HG02870 (cell line): ENCODE data around the gene PUS3.

ENCODE experiments used
- ATAC-seq: cut with Tn5 transposase; IDR thresholded peaks from one replicate; pipeline ENCODE4 v1.9.1; 2021; ENCODE audit warnings: mild to moderate bottlenecking, moderate library complexity; ENCODE audit not compliant: unreplicated experiment

Gene PUS3

DNA sequence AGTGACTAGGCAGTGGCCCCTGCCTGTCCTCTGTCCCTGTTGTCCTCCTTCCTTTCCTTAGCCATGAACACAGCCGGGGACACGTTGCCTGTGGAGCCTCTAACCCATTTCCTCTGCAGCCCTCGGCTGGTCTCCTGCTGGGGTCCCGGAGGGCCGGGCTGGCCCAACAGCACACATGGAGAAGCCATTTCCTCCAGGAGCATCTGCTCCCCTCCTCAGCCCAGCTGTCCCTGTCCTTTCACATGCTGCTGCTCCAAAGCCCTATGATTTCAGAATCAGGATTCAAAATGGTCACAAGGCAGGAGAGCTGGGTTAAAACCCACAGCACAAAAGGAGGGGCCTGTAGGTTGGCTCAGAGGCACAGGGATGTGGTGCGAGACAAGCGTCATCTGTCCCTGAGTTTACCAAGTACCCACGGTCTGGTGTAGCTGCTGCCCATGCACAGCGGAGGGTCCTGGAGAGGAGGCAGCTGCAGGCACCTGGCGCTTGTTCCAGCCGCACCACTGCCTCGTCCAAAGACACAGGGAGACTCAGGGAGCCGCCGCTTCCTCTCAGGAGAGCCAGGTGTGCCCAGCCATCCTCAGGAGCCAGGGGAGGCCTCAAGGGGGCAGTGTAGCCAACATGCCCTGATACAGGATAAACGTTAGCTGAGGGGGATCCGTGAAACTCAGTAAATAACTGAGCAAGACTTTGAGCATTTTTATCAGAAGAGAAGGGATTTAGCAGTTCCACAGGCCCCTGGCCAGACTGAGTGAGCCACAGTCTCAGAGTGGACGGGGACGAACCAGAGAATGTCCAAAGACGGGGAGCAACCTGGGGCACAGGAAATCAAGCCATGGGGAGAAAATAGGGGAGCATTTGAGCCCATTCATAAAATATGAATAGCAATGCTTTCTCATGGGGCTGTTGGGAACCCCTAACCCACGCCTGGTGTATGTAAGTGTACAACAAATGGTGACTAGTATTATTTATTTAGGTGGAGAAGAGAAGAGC, 38.9 kb upstream of the PUS3 start:
- no peak for ATAC-seq

DNA sequence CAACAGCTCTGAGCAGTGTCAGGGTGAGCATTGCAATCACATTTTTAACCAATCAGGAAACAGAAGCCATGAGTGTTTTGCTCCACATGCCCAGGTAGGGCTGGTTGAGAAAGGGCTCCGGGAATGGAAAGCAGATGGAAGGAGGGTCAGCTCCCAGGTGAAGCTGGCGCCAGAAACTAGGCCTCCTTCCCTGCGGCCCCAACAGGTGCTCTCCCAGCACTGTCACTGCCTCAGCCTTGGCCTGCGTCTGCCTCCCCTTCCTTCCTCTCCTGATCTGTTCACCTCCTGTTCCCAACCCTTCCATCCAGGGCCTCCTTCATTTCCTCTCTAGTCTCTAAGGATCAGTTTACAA, 38.2 kb upstream of the PUS3 start:
- no peak for ATAC-seq

DNA sequence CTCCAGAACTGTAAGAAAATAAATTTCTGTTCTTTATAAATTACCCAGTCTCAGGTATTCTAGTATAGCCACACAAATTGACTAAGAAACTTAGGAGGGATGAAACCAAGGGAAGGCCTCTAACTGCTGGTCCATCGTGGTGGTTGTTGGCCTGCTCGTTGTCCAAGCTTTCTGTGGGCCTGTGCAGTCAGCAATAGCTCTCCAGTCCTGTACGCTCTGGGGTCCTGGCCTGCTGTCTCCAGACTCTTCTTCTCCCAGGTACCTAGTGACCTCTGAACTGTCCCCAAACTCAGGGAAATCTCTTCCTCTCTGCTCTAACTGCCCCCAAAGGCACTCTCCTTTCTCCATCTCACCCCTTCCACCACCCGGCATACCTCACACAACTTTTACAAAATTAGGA, 37.1 kb upstream of the PUS3 start:
- ATAC-seq = no peak

DNA sequence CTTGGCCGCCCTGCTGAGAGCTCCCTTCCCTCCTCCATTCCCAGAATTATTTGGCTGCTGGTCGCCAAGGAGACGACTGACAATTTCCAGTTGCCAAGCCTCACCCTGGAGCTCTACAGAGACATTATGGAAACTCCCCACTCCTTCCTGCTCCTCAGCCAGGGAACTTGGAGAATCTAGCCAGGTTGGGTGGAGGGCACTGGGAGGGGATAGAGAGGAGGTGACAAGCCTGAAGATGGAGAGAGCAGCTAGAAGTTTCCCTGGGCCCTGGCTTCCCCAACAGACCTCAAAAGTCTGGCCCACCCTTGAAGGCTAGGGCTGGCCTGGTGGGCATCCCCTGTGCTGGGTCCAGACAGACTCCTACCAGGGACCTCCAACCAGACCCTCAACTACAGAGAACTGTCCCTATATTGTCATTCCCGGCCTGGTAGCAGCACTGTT, 36.1 kb upstream of the PUS3 start:
- ATAC-seq = no peak

DNA sequence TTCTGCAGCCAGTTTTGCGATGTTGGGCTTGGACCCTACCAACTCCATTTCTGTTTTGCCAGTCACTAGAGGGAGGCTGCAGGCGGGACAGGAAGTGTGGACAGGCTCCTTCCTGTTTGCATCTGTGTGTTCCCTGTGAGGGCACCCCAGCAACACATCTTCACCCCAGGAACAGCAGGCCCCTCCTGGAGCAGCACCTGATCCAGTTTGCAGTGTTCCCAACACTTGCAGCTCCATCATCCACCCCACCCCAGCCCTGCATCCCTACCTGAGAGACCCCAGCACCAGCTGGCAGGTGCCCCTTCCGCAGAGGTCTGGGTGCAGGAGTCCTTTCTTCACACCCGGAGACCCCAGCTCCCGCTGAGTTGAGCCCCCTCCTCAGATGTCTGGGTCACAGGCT, 35.4 kb upstream of the PUS3 start:
- ATAC-seq = no peak

DNA sequence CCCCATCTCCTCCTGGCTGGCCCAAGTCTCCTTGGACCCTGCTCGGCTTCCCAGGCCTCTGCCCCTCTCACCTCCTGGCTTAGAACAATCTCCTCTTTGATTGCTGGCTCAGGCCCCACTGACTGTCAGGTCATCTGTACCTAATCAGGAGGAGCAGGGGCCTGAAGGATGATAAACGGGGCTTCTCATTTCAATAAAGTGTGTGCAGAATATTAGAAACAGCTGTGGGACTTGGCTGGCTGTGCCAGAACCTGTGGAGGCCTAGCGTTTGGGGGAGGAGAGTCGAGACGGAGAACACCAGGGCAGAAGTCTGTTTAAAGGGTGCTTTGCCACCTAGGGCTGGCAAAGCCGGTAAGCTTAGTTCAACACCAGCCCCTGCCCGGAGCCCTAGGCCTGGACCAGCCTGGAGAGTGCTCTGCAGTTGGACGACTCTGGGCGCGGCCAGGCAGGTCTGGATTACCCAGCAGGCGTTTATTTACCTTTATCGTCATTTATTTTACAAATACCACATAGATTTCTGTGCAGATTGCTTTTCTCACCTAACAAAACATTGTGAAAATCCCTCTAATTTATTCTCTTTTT, 32.7 kb upstream of the PUS3 start:
- no peak for ATAC-seq

DNA sequence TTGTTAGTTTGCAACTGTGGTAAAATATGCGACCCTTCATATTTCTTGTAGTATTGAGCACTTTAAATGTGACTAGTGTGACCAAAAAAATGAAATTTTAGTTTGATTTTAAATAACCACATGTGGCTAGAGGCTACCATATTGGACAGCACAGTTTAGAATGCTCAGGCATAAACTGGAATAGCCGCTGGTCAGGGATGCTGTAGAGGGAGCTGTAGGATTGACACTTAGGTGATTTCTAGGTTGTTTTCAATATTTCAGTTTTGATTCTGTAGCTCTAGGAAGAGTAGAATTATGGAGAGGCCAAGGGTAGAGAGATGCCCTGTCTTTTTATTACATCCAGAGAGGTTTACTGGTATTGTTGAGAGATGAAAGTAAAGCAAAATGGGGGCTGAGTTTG, 32.0 kb upstream of the PUS3 start:
- ATAC-seq = no peak

DNA sequence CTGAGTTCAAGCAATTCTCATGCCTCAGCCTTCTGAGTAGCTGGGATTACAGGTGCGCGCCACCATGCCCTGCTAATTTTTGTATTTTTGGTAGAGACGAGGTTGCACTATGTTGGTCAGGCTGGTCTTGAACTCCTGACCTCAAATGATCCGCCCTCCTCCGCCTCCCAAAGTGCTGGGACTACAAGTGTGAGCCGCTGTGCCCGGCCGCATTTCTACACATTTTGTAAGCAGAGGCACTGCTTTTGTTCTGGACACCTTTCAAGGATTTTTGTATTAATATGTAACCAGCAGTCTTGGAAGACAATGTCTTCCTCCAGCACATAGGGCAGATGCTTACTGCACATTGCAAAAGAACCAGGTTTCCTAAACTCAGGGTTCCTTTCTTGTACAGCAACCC, 31.5 kb upstream of the PUS3 start:
- ATAC-seq = no peak

DNA sequence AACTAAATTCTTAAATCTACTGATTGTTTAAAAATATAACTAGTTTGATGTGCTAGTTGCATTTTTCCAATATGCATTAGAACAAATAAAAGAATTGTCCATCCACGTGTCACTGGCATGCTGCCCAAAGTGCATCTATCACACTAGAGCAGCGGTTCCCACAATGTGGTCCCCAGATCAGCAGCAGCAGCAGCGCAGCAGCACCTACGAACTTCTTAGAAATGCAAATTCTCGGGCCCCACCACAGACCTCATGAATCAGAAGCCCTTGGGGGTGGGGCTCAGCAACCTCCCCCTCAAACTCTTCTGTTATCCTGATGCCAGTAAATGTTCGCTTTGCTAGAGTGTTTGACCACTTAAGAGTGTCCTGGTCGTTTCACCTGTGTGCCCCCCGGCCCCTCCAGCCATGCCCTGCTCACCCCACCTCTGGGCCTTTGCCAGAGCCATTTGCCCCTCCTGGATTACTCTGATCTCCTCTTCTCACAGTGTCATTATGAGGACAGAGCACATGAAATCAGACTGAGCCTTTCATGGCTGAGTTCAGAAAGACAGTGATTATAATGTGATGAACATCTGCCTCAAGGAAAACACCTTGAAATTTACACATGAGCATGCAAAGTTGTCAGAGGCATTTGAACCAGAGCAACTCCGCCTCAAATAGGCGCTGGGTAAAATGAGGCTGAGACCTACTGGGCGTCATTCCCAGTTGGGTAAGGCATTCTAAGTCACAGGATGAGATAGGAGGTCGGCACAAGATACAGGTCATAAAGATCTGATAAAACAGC, 30.2 kb upstream of the PUS3 start:
- ATAC-seq = no peak

DNA sequence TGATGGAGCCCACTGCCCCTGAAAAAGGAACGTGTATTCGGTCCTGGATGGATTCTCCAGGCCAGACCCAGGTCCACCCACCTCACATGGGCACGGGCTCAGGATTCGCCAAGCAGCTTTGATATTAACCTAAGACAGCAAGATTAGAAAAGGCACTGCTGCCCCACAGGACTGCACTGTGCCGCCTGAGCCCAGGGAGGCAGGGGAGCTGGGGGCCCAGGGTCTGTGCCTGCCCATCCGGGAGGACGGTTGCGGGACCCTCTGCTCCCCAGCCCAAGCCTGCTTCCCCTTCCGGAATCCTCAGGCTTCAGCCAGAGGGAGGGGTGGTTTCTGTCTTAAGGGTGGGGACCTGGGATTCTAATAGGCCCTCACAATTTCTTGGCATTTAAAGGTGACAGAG, 29.3 kb upstream of the PUS3 start:
- no peak for ATAC-seq

DNA sequence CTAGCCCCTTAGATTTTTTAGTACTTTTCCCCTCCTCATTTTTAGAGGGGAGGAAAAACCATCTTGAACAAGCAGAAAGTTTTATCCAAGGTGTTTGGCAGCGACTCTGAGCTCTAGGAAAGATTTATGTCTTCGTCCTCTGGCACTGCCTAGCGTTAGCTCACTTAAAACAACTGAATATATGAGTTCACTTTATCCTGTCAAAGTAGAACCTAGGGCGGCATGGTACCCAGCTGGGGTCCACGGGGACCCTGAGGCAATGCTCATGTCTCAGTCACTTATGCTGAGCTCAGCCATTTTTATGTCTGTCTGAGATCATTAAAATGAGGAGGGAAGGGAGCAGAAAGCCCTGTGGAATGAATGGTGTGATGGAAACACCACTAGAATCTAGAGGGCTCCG, 28.7 kb upstream of the PUS3 start:
- no peak for ATAC-seq

DNA sequence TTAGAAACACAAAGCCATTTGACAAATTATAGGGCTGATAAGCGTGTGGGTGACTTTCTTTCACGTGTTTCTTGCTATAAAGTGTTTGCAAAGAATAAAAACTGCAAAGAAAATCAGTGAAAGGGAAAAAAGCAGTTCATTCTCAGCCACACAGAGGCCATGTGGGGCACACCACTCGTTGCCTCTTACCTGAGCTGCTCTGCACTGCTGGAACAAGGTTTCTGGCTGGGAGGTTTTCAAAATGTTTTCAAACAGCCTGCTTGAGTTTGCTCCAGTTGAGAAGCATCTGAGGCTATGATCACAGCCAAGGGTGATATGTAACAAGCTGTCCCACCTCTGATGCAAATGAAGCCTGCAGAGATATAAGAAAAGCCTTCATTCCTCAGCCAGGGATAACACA, 28.1 kb upstream of the PUS3 start:
- no peak for ATAC-seq

DNA sequence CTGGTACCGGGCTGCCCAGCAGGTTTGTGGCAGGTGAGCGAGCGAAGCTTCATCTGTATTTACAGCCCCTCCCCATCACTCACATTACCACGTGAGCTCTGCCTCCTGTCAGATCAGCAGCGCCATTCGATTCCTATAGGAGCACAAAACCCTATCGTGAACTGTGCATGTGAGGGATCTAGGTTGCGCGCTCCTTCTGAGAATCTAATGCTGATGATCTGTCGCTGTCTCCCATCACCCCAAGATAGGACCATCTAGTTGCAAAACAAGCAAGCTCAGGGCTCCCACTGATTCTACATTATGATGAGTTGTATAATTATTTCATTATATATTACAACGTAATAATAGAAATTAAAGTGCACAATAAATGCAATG, 27.1 kb upstream of the PUS3 start:
- ATAC-seq = no peak

DNA sequence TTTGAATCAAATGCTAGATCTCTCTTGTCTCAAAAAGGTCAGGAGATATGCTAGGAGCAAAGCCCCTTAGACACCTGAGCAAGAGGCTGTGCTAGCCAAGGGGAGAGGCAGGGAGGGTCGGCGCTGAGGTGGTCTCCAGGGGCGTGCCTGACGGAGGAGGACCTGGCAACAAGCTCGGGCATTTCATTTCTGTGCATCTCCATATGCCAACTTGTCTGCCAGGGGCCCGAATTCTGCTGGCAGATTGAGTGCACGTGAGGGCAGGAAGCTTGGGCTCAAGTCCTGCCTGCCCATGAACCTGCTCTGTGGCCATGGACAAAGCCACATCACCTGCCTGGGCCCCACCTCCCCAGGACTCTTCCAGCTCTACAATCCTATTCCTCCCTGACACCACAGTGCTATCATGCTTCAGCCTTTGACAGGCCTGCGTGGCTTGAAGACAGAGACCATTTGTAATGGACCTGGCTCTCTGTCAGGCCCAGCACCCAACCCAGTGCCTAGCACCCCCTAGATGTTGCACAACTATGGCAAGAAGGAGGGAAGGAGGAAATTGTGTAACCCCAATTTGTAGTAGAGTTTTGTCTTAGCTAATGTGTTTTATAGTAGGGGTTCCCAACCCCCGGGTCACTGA, 26.6 kb upstream of the PUS3 start:
- ATAC-seq = no peak

DNA sequence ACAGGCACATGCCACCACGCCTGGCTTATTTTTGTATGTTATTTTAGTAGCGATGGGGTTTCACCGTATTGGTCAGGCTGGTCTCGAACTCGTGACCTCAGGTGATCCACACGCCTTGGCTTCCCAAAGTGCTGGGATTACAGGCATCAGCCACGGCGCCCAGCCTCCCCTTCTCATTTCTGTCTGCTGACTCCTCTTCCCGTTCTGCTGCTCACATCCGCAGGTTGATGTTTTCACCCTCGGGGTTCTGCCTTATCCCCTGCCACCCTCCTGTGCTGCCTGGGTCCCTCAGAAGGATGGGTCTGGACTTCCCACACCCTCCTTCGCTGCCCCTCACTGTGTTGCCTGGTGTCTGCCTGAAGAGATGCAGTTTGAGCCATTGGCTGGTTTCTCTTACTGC, 23.7 kb upstream of the PUS3 start:
- no peak for ATAC-seq

DNA sequence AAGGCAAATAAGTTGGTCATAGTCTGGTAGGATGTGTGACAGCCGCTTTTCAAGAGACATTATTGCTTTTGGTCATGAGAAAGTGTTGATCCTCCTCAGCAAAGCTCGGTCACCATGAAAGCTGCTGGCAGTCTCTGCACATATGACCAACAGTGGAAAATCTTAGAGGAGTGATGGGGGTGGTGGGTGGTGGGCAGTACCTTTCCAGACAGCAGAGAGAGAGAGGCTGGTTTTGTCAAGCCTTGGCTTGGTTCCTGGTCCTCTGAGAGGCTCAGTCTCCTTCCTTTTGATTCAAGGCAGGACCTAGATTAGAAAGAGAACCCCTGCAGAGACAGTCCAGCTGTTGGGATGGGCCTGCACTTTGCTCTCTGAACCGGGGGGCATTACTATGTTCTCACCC, 22.8 kb upstream of the PUS3 start:
- ATAC-seq = no peak

DNA sequence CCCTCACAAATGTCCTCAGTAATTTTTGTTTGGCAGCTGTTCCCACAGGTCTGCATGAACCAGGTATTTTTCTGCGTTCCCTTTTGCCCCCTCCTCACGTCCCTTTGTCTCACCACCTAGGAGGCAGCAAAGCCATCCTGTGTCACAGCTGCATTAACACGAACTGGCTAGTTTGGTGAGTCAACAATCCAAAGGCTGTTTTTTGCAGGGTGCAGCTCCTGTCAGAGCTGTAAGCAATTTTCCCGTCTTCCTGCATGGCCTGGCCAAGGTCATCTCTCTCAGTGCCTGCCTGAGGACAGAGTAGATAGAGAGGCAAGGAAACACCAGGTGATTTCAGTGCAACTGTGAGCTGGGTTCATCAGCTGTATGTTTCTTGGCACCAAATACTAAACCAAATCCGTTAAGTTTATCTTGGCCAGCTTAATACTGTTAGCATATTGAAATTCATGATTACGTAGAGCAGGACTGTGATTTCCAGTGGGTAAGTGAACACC, 22.3 kb upstream of the PUS3 start:
- no peak for ATAC-seq

DNA sequence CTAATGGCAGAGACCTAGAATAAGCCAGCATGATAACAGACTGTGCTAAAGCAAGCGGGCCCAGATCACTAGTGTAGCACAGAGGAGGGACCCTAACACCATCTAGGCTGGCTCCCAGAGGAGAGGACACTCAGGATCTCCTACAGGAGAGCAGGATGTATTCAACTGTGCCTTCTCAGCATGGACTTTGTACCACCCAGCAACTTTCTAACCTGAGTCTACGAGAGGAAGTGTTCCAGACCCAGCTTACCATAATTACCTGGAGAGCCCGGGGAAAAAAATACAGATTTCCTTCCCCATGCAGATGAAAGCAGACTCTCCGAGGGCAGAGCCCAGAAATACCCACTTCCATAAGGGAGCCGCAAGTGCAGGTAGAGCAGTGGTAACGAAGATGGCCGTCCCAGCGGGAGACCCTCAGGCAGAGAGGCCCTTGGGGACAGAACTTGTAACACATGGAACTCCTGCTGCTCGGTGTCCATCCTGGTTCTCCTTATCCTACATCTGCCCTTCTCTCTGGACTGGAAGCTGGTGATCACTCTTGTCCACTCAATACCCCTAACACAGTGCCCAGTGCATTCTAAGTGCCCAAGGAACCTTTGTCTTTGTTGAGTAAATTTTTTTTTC, 21.5 kb upstream of the PUS3 start:
- no peak for ATAC-seq

DNA sequence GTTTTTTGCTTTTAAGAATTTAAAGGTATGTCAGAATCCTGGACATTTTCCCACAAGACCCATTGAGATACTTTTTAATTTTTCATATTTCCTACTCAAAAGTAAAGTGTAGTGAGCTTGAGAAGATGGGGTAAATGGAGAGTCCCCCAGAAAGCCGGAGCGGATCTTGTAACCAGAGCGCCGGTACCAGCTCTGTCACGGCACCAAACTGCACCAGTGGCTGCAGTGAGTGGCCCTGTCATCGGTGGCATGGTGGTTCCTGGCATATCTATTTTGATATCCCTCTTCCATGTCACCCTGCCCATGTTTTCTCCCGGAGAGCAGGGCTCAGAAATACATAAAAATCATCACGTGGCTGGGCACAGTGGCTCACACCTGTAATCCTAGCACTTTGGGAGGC, 20.6 kb upstream of the PUS3 start:
- ATAC-seq = no peak

DNA sequence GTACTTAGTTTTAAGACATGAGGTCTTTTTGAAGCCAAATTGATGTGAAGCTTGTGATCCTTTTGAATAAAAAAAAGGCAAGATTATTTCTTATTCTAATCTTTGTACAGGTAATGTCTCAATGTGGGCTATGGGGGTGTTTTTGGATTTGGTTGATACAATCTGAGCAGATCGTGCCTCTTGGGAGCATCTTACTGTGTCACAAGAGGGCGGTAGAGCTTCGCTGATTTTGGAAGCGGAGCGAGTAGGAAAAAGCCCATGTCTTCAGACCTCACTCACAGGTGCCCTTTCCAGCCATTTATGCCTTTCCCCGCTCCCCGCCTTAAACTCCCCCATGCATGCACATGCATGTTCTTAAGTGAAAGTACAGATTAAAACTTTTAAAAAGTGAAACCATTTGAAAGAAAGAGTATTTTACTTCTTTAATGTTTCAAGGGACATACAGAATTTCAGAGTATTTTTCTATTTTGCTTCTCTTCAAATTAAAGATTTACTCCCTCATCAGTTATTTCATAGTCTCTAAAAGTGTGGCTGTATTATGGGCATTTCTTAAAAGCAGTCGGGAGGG, 20.1 kb upstream of the PUS3 start:
- ATAC-seq = peak; percentile 68
